K562 (cell line): ENCODE data around the gene HIPK1. TPM values are rescaled to one million over a fixed set of nuclear protein-coding genes. Genes with fewer than 3 reads are reported as not detected.
A peak's percentile ranks its signal among the peaks of the same experiment; 100 is the strongest.

ENCODE experiments used
- ARID3A ChIP-seq: IDR thresholded peaks from 2 replicates; pipeline ENCODE4 v1.6.1; 2012; ENCODE audit warnings: low read depth, low read length, improper control_type of control experiment, borderline replicate concordance
- ARNT ChIP-seq, 2 experiments: fragments of 450-650 bp; IDR thresholded peaks; 2 replicates each; pipeline ENCODE4 v1.6.1; 2016; ENCODE audit warnings: mild to moderate bottlenecking in 1 of 2
- BACH1 ChIP-seq: fragments of 200-800 bp; sonication (Bioruptor generic); IDR thresholded peaks from 2 replicates; pipeline ENCODE4 v1.6.1; 2016; ENCODE audit warnings: missing genetic modification characterization, missing compliant biosample characterization
- C11orf30 ChIP-seq: fragments of 450-650 bp; IDR thresholded peaks from 2 replicates; pipeline ENCODE4 v1.6.1; 2016; ENCODE audit warnings: low read depth, mild to moderate bottlenecking
- CEBPB ChIP-seq: fragments of 450-650 bp; IDR thresholded peaks from 2 replicates; pipeline ENCODE4 v1.6.1; 2016; ENCODE audit warnings: missing genetic modification characterization, missing compliant biosample characterization
- EHMT2 ChIP-seq: fragments of 450-650 bp; IDR thresholded peaks from 2 replicates; pipeline ENCODE4 v1.6.1; 2018; ENCODE audit warnings: antibody characterized with exemption
- HMGN3 ChIP-seq: IDR thresholded peaks from 2 replicates; pipeline ENCODE4 v1.6.1; 2011; ENCODE audit warnings: borderline replicate concordance, low read depth, mild to moderate bottlenecking, mixed read lengths, low read length; ENCODE audit not compliant: insufficient read length; ENCODE audit errors: extremely low read depth
- HNRNPH1 ChIP-seq: fragments of 200-400 bp; formaldehyde crosslinking; optimal IDR thresholded peaks from 2 replicates; pipeline ENCODE3; 2017; ENCODE audit warnings: low read depth, mild to moderate bottlenecking, low read length, moderate library complexity
- NFIX ChIP-seq: fragments of 250-450 bp; sonication (Bioruptor Pico); IDR thresholded peaks from 2 replicates; pipeline ENCODE4 v1.4.0; 2020; ENCODE audit warnings: low read depth, mild to moderate bottlenecking, moderate library complexity
- POLR2AphosphoS2 ChIP-seq: IDR thresholded peaks from 2 replicates; pipeline ENCODE4 v1.6.1; 2012; ENCODE audit warnings: low read length, improper control_type of control experiment
- POLR2H ChIP-seq: IDR thresholded peaks from 2 replicates; pipeline ENCODE4 v1.6.1; 2016; ENCODE audit warnings: missing genetic modification characterization, low read depth, mild to moderate bottlenecking, control low read depth, missing compliant biosample characterization, moderate library complexity
- PRPF4 ChIP-seq: fragments of 200-400 bp; formaldehyde crosslinking; IDR thresholded peaks from one replicate; pipeline ENCODE4 v1.6.1; 2017; ENCODE audit warnings: low read length, low read depth, mild to moderate bottlenecking; ENCODE audit not compliant: insufficient read depth, poor library complexity, severe bottlenecking
- RHOXF2B ChIP-seq: fragments of 250-450 bp; sonication (Bioruptor Pico); conservative IDR thresholded peaks from 2 replicates; pipeline ENCODE4 v1.5.1; 2021
- SAFB ChIP-seq: fragments of 200-400 bp; formaldehyde crosslinking; IDR thresholded peaks from 2 replicates; pipeline ENCODE4 v1.6.1; 2017; ENCODE audit warnings: low read depth, low read length, borderline replicate concordance
- SIN3A ChIP-seq, 2 experiments: fragments of 150-350 bp in 1 of 2; IDR thresholded peaks; 2 replicates each; pipeline ENCODE4 v1.6.1; 2011 to 2016; ENCODE audit warnings: borderline replicate concordance in 2 of 2, low read depth in 2 of 2, low read length in 2 of 2, mild to moderate bottlenecking in 2 of 2, moderate library complexity in 2 of 2; ENCODE audit not compliant: control insufficient read depth in 1 of 2
- SPI1 ChIP-seq: IDR thresholded peaks from 2 replicates; pipeline ENCODE4 v1.6.1; 2011; ENCODE audit warnings: low read depth, low read length, control low read depth, borderline replicate concordance
- ZFPM2 ChIP-seq: fragments of 250-450 bp; sonication (Bioruptor Pico); IDR thresholded peaks from 2 replicates; pipeline ENCODE4 v1.5.1; 2022; ENCODE audit warnings: mild to moderate bottlenecking
- ZNF133 ChIP-seq: fragments of 250-450 bp; sonication (Bioruptor Pico); IDR thresholded peaks from 2 replicates; pipeline ENCODE4 v1.4.0; 2020; ENCODE audit warnings: mild to moderate bottlenecking
- ZNF197 ChIP-seq: fragments of 200-800 bp; sonication (Bioruptor generic); IDR thresholded peaks from 2 replicates; pipeline ENCODE4 v1.6.1; 2016; ENCODE audit warnings: low read depth, missing genetic modification characterization, missing compliant biosample characterization
- ZNF586 ChIP-seq: fragments of 450-650 bp; formaldehyde crosslinking; conservative IDR thresholded peaks from 2 replicates; pipeline ENCODE4 v1.4.0; 2020; ENCODE audit warnings: mild to moderate bottlenecking, moderate library complexity
- polyA plus RNA-seq, 8 experiments: library from polyadenylated mRNA; depleted of rRNA in 4 of 8; stranded (reverse) in 5 of 8; unstranded in 3 of 8; fragments of >200 nt; fragmentation: Nextera tagmentation in 2 of 8; fragmentation: Illumina TruSeq in 1 of 8; extraction: Ambion mirVana in 2 of 8; extraction: Trizol in 1 of 8; gene quantifications; 2 replicates each; pipeline versions ENCODE4 v1.2.1 to v1.2.3, GENCODE V29; 2011 to 2014; ENCODE audit warnings: inconsistent platforms in 1 of 8, missing spikeins in 1 of 8
- total RNA-seq, 7 experiments: library from RNA; depleted of rRNA in 6 of 7; stranded (reverse); fragments of >200 nt in 6 of 7; fragmentation: Illumina TruSeq in 2 of 7; extraction: Trizol in 2 of 7; gene quantifications; 2 replicates each; pipeline versions ENCODE4 v1.2.1 to v1.2.3, GENCODE V29; 2011 to 2021; ENCODE audit warnings: low replicate concordance in 1 of 7
- TF ChIP-seq, protein P1 (sequence below), 2 experiments: fragments of 450-650 bp; IDR thresholded peaks; 2 replicates each; pipeline ENCODE4 v1.6.1; 2018; ENCODE audit warnings: mild to moderate bottlenecking in 2 of 2, low read depth in 1 of 2; ENCODE audit not compliant: partially characterized antibody in 2 of 2
- TF ChIP-seq, protein P2 (sequence below): fragments of 450-650 bp; IDR thresholded peaks from 2 replicates; pipeline ENCODE4 v1.6.1; 2018; ENCODE audit warnings: mild to moderate bottlenecking, low read depth; ENCODE audit not compliant: partially characterized antibody

The HIPK1 gene
- total and polyA plus RNA-seq, 9 of the 15 experiments (the other 6 are each of a cell fraction or from before 2014, with no cell fraction given), result 10.0 to 57.9 (median 29.6) TPM

DNA sequence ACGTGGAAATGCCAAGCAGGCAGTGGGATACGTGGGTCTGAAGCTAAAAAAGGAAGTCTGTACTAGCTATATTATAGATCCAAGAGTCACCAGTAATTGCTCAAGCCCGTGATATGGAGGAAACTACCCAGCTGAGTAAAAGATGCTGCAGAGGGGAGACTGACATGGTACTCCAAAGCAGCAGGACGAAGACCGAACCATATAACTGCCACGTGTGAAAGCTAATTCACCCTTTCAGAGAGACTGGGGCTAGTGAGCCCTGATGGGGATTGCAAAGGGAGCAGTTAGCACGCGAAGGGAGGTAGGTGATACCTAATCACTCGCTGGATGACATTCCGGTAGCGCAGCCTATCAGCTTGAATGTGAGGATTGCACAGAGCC, 24.8 kb upstream of the HIPK1 start (continued):
- no peak for TF ChIP-seq ARID3A
- no peak for TF ChIP-seq RHOXF2B
- TF ChIP-seq C11orf30, result no peak
- TF ChIP-seq HMGN3, result no peak
- TF ChIP-seq ZNF133 (CRISPR knock-in tag), result no peak
- no peak for TF ChIP-seq POLR2H (tag)
- no peak for TF ChIP-seq NFIX (CRISPR knock-in tag)
- no peak for TF ChIP-seq ZFPM2 (CRISPR knock-in tag)
- no peak for TF ChIP-seq HNRNPH1
- no peak for TF ChIP-seq PRPF4
- TF ChIP-seq SAFB, result no peak
- no peak for TF ChIP-seq ZNF586 (CRISPR knock-in tag)
- 0 out of 4 replicates have a peak, but pooled peaks of 1 of the 2 experiments have one; percentile 30 for TF ChIP-seq ARNT (IDR thresholded peaks at IDR 0.05)
- TF ChIP-seq CEBPB (tag), result peak; percentile 44; the same call in 1 of the 2 replicates
- TF ChIP-seq BACH1, result no peak
- TF ChIP-seq SPI1, result peak; percentile 27; the same call in 1 of the 2 replicates
- TF ChIP-seq ZNF197 (CRISPR knock-in tag), result peak; percentile 17; the same call in 1 of the 2 replicates
- TF ChIP-seq, protein P1, sequence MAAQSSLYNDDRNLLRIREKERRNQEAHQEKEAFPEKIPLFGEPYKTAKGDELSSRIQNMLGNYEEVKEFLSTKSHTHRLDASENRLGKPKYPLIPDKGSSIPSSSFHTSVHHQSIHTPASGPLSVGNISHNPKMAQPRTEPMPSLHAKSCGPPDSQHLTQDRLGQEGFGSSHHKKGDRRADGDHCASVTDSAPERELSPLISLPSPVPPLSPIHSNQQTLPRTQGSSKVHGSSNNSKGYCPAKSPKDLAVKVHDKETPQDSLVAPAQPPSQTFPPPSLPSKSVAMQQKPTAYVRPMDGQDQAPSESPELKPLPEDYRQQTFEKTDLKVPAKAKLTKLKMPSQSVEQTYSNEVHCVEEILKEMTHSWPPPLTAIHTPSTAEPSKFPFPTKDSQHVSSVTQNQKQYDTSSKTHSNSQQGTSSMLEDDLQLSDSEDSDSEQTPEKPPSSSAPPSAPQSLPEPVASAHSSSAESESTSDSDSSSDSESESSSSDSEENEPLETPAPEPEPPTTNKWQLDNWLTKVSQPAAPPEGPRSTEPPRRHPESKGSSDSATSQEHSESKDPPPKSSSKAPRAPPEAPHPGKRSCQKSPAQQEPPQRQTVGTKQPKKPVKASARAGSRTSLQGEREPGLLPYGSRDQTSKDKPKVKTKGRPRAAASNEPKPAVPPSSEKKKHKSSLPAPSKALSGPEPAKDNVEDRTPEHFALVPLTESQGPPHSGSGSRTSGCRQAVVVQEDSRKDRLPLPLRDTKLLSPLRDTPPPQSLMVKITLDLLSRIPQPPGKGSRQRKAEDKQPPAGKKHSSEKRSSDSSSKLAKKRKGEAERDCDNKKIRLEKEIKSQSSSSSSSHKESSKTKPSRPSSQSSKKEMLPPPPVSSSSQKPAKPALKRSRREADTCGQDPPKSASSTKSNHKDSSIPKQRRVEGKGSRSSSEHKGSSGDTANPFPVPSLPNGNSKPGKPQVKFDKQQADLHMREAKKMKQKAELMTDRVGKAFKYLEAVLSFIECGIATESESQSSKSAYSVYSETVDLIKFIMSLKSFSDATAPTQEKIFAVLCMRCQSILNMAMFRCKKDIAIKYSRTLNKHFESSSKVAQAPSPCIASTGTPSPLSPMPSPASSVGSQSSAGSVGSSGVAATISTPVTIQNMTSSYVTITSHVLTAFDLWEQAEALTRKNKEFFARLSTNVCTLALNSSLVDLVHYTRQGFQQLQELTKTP (IDR thresholded peaks at IDR 0.05; ENCODE audit: low read depth in 1 of 2, partially characterized antibody in 2 of 2), result peak in 1 of 2 experiments; percentile 34
- TF ChIP-seq, protein P2, sequence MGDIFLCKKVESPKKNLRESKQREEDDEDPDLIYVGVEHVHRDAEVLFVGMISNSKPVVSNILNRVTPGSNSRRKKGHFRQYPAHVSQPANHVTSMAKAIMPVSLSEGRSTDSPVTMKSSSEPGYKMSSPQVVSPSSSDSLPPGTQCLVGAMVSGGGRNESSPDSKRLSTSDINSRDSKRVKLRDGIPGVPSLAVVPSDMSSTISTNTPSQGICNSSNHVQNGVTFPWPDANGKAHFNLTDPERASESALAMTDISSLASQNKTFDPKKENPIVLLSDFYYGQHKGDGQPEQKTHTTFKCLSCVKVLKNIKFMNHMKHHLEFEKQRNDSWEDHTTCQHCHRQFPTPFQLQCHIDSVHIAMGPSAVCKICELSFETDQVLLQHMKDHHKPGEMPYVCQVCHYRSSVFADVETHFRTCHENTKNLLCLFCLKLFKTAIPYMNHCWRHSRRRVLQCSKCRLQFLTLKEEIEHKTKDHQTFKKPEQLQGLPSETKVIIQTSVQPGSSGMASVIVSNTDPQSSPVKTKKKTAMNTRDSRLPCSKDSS, result no peak
- no peak for TF ChIP-seq POLR2AphosphoS2
- peak; percentile 39; the same call in 1 of the 2 replicates for TF ChIP-seq EHMT2
- peak in 1 of 2 experiments; percentile 71; a peak in 1 of 4 replicates for TF ChIP-seq SIN3A (IDR thresholded peaks at IDR 0.05; ENCODE audit: borderline replicate concordance in 2 of 2, control insufficient read depth in 1 of 2, low read depth in 2 of 2, low read length in 2 of 2)
